ENCODE results near the gene ZPBP2.
"Not testable (repeated sequence)": the region's sequence is repeated elsewhere in the genome, so short reads cannot be mapped to it uniquely, and the experiment has no call there.

Gene ZPBP2

DNA sequence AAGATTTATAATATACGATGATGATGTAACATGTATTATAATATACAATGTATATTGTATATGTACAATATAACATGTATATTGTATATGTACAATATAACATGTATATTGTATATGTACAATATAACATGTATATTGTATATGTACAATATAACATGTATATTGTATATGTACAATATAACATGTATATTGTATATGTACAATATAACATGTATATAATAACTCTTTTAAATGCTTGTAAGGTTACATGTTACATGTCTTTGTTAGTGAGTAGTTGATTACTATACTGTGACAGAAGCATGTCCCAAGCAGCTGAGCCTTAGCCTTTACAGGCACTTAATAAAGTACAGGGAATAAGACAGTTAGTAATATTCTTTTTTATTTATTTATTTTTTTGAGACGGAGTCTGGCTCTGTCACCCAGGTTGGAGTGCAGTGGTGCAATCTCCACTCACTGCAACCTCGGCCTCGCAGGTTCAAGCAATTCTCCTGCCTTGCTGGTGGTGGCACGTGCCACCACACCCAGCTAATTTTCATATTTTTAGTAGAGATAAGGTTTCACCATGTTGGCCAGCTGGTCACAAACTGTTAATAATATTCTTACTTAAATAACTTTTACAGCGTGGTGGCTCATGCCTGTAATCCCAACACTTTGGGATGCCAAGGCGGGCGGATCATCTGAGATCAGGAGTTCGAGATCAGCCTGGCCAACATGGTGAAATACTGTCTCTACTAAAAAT is 11.9 kb upstream of the ZPBP2 start:
- DNase-seq: not testable (repeated sequence)

GRCh38 chr17:39861235-39861634 is 6.8 kb upstream of the ZPBP2 start:
- DNase-seq: no peak

DNA sequence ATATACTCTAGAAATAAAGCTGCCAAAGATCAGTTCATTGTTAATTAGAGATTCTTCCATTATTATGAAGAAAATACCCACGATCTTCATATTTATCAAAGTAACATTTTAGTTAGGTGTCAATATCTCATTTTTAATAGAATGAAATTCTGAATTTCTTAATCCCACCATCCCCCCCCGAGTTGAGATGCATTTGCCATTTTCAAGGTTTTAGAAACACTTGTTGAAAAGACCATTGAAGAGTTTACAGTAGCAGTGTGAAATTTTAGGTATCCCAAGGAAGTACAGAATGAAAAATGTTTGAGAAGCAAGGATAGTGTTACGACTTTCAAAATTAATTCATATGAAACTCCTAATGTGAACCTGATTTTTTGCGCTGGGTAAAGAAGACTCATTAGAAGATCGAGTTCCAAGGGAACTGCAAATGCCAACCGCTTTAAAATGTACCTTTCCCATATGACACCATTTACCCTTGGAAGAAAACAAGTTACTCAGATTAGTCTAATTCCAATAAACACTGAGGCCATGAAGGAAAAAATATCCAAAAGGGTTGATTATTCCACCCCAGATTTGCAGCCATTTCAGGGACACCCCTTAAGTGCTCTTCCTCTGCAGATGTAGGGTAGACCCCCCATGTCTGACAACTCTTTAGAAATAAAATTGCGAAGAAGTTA is 4.6 kb upstream of the ZPBP2 start:
- DNase-seq: no peak

- peak; percentile 20 for DNase-seq
These were observed 3.9 kb upstream of the ZPBP2 start, which contains the start of gene IKZF3 for GRCh38 chr17:39863918-39864746. IKZF3 (minus strand) TSS chr17:39864312; CDS start chr17:39864126, 186 bp downstream.

DNA sequence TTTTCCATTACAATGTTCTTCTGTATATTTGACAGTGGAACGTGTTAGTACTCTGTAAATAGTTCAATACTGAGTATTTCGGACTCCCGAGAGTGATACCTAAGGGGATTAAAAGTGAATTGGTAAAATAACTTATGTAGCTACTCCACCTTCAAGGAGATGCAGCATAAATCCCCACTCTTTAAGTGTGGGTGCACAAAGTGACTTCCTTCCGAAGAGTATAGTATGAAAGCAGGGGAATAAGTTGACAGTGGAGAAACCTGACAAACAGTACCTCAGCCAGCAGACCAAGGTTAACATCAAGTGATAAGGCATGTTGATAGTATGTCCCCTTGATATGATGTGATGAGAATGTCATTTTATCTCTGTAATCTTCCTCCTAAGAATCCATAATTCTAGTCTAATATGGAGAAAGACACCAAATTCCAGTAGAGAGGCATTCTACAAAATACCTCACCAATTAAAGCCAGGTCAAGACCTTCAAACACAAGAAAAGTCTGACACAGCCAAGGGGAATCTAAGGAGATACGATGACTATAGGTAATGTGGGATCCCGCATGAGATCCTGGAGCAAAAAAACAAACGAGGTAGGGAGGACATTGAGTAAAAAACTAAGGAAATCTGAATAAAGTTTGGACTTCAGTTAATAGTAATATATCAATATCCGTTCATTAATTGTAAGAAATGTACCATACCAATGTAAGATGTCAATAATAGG is 1.8 kb upstream of the ZPBP2 start:
- no peak for DNase-seq

- no peak for DNase-seq
These were observed 720 bp upstream of the ZPBP2 start for GRCh38 chr17:39867084-39867879.

DNA sequence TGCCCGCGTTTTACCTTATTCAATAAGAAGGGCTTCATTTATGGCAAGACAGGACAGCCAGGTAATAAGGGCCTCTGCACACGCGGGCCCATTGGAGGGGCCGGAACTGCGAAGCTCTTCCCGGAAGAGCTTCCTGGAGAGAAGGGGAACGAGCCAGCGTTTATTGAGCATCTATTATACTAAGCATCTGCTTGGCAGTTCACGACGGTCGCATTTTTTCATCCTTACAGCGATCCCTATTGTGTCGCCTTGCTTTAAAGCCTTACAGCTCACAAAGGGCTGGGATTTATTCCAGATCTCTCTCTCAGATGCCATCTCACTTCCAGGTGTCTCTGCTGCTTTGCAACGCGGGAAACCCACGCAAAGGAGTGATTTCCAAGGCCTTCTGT is 546 bp downstream of the ZPBP2 start:
- no peak for DNase-seq

DNA sequence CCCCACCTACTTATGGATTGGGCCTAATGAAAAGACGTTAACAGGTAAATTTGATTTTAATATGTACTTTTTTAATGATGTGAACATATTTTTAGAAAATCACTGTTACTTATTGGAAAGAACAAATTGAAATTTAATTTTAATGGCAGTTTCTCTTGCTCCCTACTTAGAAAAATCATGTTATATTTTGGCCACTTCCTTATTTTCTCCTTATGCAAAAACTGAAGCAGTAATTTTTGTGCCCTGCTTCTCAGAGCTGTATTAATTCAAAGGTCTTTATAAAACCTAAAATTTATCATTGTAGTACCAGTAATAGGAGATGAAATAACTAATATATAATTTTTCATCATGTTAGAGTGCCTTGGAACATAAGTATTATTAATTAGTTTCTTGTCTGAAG is 2.8 kb downstream of the ZPBP2 start:
- DNase-seq: no peak

GRCh38 chr17:39871801-39872200 is 3.8 kb downstream of the ZPBP2 start:
- DNase-seq: no peak

- peak; percentile 31 for DNase-seq
These were observed 4.7 kb downstream of the ZPBP2 start for GRCh38 chr17:39872751-39873150.

DNA sequence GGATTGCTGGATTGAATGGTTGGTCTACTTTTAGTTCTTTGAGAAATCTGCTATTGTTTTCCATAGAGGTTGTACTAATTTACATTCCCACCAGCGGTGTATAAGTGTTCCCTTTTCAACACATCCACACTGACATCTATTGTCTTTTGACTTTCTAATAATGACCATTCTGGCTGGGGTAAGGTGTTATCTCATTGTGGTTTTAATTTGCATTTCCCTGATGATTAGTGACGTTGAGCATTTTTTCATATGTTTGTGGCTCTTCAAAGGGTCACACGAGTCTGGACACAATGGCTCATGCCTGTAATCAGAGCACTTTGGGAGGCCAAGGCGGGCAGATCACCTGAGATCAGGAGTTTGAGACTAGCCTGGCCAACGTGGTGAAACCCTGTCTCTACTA is 18.1 kb downstream of the ZPBP2 start:
- not testable (repeated sequence) for DNase-seq

- no peak for DNase-seq
These were observed 19.1 kb downstream of the ZPBP2 start for GRCh38 chr17:39887078-39887477.

- DNase-seq: no peak
These were observed 21.2 kb downstream of the ZPBP2 start for GRCh38 chr17:39889200-39889599.

- DNase-seq: no peak
These were observed 26.8 kb downstream of the ZPBP2 start for GRCh38 chr17:39894681-39895376.

DNA sequence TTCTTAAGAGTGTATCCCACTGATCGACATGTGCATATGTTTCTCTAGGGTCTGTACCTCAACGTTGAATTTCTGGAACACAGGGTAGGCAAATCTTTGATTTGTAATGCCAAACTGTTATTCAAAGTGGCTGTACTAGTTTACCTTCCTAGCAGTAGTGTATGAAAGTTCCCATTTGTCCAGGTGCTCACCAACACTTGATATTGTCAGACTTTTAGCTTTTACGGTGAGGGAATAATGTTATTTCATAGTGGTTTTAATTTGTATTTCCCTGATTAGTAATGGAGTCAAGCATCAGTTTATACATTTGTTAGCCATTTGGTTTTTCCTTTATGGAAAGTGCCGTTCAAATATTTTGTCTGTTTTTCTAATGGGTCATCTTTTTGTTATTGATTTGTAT is 30.1 kb downstream of the ZPBP2 start:
- no peak for DNase-seq

DNA sequence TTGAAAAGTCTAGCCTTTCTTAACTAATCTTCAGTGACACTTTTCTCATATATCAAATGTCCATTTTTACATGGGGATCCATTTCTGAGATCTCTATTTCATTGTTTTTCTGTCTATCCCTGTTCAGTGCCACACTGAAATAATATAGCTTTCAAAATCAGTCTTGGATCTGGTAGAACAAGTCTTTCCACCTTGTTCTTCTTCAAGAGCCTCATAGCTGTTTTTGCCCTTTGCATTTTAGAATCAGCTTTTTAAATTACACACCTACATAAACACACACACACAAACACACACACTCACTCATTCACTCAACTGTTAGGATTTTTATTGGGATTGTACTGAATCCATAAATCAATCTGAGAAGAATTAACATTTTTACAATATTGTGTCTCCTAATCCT is 31.2 kb downstream of the ZPBP2 start:
- no peak for DNase-seq

- not testable (repeated sequence) for DNase-seq
These were observed 34.0 kb downstream of the ZPBP2 start for GRCh38 chr17:39902027-39902426.

DNA sequence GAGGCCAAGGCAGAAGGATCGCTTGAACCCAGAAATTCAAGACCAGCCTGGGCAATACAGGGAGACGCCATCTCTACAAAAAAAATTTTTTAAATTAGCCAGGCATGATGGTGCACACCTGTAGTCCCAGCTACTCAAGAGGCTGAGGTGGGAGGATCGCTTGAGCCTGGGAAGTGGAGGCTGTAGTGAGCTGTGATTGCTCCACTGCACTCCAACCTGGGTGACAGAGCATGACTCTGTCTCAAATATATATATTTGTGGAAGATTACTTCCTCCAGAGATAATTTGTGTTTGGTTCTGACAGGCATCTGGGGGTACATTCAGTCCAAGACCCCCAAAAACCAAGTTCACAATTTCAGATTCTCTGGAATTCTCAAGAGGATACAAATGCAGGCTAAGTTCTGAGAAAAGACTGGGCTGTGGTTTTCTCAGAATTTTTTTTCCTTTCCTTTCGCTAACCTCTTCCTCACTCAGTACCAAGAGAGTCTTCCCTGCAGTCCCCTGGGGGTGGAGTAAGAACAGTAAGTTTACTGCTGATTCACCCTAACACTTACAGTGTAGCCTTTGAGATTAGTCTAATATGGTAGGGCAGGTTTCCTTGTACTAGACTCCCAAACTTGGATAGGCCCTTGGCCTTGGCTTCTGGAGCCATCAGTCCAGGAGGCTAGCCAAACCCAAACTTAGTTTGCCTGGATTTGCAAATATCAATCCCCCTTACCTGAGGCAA is 35.3 kb downstream of the ZPBP2 start:
- DNase-seq: no peak

- DNase-seq: no peak
These were observed 36.9 kb downstream of the ZPBP2 start for GRCh38 chr17:39904990-39905288.

DNA sequence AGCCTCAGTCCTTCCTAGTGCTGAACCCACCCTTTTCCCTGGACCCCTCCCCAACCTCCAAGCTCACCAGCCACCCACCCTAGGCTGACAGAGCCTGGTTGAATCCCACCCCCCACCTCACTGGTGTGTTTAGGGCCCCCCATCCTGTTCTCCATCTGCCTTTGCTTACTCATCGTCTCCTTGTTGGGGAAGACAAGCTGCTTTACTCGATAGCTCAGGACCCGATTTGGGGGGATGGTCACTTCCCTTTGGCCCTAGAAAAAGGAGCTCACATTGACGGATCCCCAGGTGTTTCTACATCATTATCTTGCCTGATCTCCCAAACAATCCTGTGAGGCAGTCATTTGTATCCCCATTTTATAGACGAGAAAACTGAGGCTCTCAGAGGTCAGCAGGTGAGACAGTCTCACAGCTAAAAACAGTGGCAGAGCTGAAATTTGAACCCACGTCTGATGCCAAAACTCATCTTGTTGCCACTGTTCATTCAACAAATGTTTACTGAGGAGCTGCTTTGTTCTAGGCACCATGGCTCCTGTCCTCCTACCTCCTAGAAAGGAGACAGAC is 40.9 kb downstream of the ZPBP2 start:
- no peak for DNase-seq

DNA sequence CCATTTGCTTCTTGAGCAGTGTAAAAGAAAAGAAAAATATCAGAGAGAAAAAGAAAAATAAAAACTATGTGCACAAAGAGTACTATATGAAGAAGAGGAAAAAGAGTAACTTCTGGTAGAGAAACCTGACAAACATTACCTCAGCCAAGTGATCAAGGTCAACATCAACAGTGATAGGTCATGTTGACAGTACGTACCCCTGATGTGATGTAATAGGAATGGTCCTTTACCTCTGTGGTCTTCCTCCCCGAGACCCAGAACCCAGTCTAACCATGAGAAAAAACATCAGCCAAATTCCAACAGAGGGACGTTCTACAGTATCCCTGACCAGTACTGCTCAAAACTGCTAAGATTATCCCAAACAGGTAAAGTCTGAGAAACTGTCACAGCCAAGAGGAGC is 46.0 kb downstream of the ZPBP2 start:
- DNase-seq: no peak

Data from NCI-H1694 treated with DMSO at 0.1 percent for 48 hours (cell line).